Measurements from ENCODE around the gene TAGAP.
"Not testable (repeated sequence)": the region's sequence is repeated elsewhere in the genome, so short reads cannot be mapped to it uniquely, and the experiment has no call there.

TAGAP gene

DNA sequence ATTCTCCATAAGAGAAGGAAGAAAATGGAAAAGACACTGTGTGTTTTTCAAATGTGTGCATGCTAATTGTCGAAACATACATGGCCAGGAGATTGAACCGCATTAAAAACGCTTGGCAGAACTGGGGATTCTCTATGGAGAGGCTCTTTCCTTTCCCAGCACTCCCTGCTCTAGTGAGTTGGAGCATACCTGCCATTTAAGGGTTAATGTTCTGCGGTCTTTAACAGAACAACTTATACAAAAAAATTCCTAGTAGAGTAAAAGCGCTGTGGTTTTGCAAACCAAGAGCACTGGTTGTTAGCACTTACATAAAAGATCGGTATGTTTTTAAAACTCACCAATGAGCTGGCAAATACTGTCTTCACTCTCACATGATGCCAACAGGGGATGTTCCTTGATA, 1.5 kb downstream of the TAGAP start:
- no peak for DNase-seq

DNA sequence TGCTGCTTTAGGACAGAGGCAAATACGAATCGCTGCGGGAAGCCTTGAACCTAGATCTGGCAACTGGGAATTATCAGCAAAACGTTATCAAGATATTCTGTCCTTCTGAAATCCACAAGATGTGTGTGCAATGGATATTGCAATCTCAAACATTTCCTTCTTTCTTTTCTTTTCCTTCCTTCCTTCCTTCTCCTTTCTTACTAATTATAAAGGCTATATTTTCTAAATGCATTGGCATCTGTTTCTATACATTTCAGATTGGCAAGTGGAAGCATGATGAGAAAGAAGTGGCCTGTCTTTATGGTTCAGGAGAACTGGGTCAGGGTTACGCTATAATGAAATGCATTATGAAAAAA, 2.0 kb downstream of the TAGAP start:
- DNase-seq, result no peak

DNA sequence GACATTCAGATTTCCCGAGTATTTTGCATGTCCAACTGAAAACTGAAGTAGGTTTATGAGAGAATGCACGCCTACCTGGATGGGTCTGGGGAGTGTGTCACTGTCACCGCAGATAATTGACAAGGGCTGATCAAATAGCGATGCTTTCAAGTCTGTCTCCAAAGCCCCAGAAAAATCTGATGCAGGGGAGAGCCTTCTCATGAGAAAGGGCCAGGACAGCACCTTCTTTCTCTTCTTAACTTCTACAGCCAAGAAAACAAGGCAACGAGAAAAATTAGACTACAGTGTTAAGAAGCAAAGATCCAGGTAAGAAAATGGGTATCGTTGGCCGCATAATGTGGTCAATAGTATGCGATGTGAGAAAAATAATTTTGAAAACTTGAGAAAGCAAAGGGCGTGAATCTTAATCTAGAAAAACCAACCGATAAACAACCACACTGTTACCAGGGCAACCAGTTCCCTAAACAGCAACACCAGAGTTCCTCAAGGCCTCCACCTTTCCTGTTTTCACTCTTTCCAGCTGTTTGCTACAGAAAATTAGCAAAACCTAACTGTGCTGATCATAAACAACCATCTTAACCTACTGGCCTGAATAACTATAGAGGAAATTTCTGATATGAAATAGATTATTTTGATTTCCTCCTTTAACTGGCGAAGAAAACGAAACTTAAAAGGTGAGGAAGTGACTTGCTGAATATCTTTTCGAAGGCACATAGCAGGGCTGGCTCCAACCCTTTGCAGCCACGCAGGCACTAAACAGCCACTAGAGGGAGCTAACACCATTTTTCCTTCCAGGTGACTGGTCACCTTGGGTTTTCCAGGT, 2.6 kb downstream of the TAGAP start:
- peak; percentile 90 for DNase-seq

DNA sequence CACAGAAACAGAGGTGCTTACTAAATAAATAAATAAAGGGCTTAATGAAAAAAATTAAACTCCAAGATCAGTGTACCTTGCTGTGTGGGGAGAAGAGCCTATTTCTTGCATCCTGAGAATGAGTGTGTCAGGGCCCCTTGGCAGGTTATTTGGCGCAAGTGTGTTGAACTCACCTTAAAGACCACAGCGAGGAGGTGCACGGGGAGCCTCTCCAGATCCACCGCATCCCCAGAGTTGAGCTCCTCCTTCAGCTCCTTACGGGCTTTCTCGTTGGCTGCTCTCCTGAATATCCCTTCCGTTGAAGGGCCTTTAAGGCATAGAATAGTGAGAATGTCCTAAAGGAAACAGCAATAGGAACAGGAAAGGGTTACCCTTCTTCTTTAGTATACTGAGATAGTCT, 3.6 kb downstream of the TAGAP start:
- DNase-seq, result no peak

DNA sequence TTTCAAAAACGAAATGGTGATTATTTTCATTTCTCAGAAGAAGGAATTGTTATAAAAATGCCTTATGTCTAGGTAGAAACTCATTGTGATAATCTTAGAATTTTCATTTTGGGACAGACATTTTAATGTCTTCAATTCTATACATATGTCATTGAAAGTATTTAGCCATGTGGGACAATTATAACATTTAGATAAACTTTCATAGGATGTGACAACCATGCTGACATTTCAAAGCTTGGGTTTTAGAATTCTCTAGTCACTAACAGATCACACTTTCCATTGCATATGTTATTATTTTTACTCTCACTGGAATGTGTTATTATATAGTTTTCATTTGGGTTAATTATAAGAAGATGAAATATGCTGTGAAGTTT, 4.9 kb downstream of the TAGAP start:
- DNase-seq, result no peak

DNA sequence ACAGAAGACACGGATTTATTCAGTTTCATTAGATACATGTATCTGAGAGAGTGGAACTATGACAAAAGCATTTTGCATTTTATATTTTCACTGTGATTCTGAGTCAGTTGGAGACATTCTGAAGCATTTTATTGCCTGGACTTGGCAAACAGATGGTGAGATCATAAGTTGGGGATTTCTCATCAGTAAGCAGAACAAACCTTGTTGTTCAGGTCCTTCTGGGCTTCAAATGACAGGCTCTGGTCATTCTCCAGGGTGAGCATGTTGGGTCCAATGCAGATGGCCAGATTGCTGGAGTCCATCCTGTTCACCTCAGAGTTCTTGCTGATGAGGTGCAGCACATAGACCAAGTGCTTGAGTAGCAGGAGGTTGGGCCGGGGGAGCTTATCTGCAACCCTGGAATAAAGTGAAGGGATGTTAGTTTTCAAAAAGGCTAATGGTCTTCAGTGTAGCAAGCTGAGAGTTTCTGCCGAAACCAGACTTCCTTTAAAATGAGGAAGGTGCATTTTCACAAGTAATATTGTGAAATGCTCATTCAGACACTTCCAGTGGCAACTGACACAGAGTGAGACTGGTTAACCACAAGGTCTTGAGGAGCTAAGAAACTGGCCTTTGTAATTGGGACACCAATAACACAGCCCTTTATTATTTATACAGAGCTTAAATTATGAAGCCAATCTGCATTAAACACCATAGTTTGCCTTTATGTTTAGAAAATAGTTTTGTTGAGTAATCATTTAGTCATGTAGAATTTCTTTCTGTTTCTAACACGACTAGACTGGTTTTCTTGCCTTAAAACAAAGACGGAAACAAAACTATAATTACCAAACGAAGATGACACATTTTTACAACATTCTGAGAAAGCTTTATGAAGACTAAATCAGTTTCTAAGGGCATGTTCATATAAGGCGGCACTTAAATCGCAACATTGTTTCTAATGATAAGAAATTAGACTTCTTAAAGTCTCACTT, 5.6 kb downstream of the TAGAP start:
- no peak for DNase-seq

DNA sequence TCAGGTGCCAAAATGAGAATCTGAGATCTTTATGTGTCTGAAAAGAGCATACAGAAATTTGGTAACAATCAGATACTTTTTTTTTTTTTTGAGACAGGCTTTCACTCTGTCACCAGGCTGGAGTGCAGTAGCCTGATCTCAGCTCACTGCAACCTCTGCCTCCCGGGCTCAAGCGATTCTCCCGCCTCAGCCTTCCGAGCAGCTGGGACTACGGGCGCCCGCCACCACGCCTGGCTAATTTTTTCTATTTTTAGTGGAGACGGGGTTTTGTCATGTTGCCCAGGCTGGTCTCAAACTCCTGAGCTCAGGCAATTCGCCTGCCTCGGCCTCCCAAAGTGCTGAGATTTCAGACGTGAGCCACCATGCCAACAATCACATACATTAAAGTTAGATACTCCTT, 6.5 kb downstream of the TAGAP start:
- DNase-seq, result not testable (repeated sequence)

DNA sequence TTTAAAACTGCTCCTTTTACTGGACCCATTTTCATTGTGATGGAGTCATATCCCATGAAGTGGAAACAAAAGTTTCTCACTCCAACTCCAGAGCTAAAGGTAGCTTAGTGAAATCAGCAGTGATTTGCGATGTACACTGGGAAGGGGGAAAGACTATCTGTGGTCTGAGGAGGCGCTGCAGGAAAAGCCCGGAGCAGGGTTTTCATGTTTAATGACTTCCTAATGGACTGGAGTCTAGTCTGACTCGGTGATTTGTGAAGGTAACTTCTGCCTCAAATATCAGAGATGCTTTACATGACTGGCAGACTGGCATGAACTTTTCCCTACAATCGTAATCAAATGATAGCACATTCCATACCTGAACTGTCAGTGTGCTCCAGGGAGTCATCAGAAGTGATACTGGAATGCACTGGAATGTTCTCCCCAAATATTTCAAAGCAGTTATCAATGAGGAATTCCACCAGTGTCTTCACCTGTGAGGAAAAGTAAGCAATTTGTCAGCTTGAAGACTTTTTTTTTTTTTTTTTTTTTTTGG, 7.0 kb downstream of the TAGAP start:
- DNase-seq, result no peak

DNA sequence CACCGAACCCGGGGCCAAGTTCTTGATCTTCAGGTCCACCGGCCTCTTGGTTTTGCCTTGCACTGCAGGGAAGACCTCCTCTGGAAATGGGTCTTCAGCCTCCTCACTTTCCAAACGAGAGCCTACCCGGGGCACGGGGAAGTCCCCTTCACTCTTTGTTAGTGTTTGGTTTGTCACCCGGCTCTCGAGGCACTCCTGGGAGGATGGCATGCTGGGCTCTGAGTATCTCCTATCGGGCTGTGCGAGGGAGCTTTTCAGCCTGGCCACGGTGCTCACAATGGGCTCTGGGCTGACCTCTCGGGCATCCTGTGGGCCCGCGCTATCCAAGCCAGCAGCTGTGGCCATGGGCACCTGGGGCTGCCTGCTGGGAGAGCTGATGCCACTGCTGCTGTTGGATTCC, 8.1 kb downstream of the TAGAP start:
- no peak for DNase-seq

DNA sequence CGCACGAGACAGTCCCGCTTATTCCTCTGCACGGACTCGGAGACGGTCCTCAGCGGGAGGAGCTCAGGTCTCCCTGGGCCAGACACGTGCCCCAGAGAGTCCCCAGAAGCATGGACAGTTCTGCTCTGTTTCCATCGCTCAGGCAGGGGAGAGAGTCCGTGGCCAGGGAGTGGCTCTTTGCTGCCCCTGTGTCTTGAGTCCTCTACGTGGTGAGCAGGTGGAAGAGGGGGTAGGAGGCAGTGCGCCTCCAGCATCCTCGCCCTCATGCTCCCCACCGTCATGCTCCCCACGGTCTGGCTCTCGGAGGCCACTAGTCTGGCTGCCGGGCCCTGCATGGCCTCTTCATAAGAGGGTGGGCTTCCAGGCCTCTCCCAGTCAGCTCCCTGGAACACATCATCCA, 8.9 kb downstream of the TAGAP start:
- DNase-seq, result no peak

DNA sequence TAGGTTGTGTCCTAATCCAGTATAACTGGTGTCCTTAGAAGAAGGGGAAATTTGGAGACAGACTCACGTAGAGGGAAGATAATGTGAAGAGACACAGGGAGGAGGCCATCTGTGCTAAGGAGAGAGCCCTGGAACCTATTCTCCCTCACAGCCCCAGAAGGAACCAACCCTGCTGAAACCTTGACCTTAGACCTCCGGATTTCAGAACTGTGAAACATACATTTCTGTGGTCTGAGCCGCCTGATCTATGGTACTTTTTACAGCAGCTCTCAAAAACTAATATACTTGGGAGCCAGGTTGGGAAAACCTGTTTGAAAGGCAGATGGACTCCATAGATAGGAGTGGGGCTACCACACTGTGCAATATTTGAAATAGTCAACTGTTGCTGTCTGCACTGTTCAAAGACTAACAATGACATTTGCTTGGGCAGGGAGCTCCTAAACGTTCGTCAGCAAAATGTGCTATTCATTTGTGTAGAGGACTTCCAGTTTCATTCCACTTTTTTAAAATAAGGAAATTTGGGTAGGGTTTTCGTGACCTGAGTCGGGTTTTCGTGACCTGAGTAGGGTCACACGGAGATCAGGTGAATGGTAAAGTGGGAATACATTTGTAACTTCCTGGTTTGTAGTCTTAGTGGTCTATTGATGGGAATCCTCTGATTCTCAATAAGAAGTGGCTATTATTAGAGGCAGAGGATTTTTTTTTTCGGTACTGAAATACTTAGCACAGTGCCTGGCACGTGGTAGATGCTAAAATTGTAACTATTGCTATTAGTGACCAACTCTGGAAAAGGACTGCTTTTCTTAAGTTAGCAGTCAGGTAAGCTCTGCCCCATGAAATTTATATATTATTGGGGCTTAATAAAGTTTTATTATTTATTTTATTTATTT, 11.4 kb downstream of the TAGAP start:
- DNase-seq, result no peak

DNA sequence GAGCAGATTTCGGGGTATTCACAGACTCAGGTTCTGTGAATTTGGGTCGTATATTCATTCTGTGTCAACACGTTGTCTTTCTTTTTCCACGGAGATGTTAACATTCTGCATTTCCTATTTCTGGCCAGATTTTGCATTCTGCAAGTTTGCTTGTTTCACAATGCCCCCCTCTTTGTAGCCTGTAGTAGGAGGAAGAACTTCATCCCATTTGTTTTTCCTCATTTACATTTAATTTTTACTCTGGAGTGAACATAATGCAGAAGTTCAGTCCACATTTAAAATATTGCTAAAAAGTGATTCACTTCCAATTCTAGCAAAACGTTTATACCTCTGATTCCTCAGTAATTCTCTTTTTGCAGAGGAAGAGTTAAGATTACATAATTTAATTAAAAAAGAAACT, 12.9 kb downstream of the TAGAP start:
- DNase-seq, result no peak

DNA sequence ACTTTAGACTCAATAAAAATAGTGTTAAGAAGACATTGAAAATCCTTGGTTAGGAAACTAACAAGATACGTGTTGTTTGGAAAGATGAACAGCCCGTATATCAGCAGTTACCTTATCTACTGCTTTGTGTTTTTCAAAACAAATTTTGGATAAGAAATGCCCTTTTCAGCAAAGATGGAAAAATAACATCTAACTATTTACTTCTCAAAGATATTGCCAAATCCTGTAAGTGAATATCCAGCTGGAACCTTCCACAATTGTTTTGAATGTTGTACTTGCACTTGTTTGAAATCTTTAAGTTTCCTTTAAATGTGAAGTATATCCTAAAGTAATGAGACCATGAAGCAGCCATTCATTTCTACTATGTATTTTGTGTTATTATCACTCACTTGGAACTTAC, 14.6 kb downstream of the TAGAP start:
- no peak for DNase-seq

DNA sequence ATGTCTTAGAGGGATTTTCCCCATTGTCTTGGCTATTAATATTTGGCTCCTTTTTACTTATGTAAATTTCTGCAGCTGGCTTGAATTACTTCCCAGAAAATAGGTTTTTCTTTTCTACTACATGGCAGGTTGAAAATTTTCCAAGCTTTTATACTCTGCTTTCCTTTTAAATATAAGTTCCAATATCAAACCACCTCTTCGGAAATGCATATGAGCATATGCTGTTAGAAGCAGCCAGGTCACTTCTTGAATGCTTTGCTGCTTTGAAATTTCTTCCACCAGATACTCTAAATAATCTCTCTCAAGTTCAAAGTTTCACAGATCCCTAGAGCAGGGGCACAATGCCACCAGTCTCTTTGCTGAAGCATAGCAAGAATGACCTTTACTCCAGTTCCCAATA, 19.6 kb downstream of the TAGAP start:
- DNase-seq, result not testable (repeated sequence)

DNA sequence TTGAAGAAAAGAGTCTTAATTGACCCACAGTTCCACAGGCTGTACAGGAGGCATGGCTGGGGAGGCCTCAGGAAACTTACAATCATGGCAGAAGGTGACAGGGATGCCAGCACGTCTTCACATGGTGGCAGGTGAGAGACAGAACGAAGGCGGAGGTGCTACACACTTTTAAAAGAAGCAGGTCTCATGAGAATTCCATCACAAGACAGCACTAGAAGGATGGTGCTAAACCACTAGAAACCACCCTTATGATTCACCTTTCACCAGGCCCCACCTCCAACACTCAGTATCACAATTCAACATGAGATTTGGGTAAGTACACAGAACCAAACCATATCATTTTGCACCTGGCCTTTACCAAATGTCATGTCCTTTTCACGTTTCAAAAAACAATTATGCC, 20.9 kb downstream of the TAGAP start:
- DNase-seq, result no peak

DNA sequence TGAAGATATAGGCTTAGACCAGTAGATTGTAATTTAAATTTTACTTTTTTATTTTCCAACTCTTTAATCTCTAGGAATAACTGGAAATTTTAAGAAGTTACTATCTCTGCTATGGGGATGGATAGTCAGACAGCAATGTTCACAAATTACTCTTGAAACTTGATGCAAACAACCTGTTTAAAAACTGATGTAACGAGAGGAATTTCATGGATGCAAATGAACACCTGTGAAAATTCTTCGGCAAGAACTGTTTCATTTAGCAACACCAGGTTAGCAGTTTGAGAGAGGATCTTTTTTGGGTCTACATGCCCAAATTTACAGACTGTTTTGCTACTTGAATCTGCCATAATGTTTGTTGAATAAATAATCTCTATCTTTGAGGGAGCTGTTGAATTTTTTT, 24.8 kb downstream of the TAGAP start:
- no peak for DNase-seq

DNA sequence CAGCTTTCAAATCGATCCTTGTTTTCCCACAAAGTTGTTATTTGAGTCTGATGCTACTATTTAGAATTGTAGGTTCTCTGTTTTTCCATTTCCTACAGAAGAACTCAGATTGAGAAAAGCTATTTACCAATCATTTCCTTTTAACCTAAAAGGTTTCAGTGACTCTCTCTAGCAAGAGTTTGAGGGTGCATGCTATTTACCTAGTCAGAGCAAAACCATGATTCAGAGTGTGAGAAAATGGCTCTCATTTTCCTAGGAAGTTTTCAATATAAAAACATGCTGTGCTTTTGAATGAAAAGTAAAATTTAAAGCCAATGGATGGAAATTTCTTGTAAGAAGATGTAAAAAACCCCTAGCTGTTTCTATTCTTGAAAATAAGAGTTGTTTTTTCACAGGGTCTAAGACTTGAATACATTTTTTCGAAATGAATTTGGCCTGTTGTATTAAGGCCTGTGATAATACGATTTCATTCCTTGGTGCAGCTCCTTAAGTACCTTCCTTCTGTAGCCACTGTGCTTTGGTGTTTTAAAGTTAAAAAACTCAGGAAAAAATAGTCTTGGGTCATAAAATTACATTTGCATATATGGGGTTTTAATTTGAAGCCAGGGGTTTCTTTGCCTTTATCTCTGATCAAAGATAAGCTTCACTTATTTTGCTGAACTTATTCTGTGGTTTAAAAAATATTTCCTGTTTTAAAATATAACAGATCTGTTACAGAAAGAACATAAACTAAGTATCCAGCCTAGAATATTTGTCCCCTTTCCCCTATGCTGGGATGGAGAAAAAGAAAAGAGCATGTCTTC, 26.8 kb downstream of the TAGAP start:
- no peak for DNase-seq

DNA sequence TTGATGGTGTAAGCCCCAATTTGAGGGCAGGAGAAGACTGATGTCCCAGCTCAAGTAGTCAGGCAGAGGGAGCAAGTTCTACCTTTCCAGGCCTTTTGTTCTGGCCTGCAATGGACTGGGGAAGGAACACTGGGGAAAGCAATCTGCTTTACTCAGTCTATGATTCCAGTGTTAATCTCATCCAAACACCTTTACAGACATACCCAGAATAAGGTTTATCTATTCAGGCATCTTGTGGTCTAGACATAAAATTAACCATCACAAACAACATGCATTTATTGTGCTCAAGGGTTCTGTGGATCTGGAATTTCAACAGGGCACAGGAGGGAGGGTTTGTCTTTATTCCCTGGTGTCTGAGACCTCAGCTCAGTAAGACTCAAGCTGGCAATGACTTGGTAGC, 30.4 kb downstream of the TAGAP start:
- DNase-seq, result no peak

DNA sequence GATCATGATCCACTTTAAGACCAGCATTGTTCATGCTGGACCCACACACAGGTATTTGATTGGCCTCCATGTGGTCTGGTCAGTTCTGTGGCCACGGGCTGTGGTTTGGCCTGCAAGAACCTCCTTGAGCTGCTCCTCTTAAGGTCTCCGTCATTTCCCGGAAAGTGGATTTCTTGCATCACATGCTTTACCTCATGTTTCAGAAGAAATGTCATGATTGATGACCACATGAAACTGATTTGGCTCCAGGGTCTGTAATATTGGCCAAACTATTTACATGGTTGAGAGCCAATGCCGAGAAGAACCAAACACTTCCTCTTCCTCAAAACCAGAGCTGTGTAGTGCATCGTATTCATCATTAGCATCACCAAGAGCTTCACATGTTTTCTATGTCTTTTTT, 31.6 kb downstream of the TAGAP start:
- DNase-seq, result no peak

DNA sequence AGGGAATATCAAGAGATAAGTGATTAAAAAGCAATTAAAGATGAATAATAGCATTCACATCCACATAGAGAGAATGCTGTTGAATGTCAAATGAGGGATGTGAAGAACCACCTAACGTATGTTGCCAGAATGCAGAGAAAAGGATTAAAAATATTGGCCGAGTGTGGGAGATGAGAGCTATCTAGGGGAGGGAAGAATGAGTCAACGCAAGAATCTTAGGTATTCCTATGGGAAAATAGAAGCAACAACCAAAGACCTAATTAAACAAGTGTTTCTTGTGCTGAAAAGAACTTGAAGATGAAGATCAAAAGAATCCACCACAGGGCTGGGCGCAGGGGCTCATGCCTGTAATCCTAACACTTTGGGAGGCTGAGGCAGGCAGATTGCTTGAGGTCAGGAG, 32.6 kb downstream of the TAGAP start:
- no peak for DNase-seq

DNA sequence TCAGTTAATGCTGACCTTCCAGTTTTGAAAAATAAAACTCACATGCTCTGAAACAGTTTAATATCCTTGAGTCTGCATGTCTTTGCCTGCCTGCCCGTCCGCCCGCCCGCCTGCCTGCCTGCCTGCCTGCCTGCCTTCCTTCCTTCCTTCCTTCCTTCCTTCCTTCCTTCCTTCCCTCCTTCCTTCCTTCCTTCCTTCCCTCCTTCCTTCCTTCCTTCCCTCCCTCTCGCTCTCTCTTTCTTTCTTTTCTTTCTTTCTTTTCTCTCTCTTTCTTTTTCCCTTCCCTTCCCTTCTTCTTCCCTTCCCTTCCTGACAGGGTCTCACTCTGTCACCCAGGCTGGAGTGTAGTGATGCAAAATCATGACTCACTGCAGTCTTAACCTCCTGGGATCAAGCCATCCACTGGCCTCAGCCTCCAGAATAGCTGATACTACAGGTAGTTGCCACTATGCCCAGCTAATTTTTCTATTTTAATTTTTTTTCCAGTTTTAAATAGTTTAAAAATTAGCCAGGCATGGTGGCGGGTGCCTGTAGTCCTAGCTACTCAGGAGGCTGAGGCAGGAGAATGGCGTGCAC, 34.7 kb downstream of the TAGAP start:
- DNase-seq, result not testable (repeated sequence)

Measured in DMS53 (cell line).